NCI-H1694 treated with DMSO at 0.1 percent for 48 hours (cell line): Measurements from ENCODE around the gene ACSBG1.

Experiments used
- DNase-seq: peaks from one replicate; lab custom pipeline; 2025; lab: John Stamatoyannopoulos, UW

ACSBG1 gene

DNA sequence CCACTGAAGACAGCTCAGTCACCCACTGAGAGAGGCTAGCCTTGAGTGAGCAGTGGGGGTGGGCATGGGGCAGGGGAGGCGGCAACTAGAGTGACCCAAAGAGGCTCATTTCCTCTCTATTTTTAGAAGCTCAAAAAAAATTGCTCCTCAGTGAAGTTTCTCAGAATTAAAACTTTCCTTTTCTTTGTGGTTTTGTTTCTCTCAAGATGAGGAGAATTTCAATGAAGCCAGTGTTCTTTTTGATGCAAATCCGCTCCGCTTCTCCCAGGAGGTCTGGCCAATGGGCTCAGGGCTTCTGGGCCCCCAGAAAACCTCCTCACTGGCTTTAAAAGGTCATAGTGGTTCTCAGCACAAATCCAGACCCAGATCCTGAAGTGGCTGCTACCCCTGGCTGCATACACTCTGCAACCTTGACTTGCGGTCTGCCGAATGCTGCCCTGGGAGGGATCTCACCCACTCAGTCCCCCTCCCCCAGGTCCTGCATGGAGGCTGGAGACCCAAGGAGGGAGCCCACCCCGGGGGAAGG is at the start of gene ACSBG1:
Gene ACSBG1, minus strand, starts transcription at position 51 of the 526 bp plus-strand sequence. CDS start 64 bp downstream, outside the sequence.
- DNase-seq, result no peak

DNA sequence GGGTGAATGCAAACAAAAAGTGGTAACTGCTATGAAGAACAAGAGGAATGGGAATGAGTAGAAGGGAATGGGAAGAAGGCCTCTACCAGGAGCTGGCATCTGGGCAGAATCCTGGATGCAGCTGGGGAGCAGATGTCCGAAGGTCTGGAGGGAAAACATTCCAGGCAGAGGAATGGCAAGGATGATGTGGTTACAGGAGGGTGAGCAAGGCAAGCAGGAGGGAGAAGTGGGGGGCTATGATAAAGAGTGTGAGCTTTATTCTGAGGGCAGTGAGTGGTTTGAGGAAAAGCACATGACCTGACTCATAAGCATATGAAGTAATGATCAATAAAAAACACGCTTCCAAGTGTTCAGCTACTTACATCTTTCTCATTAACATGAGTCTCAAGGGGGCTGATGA is 48.0 kb upstream of the ACSBG1 start:
- DNase-seq, result no peak

- DNase-seq, result no peak
Observed at GRCh38 chr15:78280319-78281072, 46.1 kb upstream of the ACSBG1 start.

- DNase-seq, result no peak
Observed at GRCh38 chr15:78276064-78276943, 41.9 kb upstream of the ACSBG1 start.

- DNase-seq, result no peak
Observed at GRCh38 chr15:78274994-78275393, 40.6 kb upstream of the ACSBG1 start.

- DNase-seq, result no peak
Observed at GRCh38 chr15:78272776-78273175, 38.4 kb upstream of the ACSBG1 start.

DNA sequence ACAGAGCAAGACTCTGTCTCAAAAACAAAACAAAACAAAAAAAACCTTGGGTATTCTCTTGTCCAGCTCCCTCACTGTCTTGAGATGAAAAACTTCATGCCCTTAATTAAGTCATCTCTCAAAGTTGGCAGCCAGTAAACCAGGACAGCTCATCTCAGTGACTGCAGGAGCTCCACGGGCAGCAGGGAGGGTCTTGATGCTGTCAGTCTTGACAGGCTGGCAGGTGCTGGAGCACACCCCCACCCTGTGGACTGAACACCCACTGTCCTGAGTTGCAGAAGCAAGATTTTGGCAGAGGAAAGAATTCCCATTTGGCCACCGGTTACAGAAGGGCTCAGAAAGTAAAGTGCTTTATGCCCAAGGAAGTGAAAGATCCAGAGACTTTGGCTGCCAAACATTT is 38.0 kb upstream of the ACSBG1 start:
- no peak for DNase-seq

GRCh38 chr15:78266806-78267205 is 32.4 kb upstream of the ACSBG1 start:
- DNase-seq, result no peak

DNA sequence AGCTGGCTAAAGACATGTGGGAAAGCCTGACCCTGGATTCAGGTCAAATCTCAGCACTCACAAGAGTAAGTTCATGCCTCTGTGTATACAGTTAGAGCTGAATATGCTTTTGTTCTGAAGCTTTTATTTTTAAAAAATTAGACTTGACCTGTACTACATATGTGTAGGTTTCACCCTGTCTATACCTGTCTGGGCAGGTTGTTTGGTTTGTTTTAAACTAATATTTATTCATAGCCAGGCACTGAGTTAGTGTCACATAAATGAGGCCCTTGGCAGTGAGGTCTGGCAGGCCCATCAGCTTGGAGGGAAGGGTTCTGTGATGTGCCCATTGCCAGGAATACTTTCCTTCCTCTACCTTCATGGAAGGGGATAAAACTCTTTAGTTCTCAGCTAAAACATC is 31.9 kb upstream of the ACSBG1 start:
- no peak for DNase-seq

DNA sequence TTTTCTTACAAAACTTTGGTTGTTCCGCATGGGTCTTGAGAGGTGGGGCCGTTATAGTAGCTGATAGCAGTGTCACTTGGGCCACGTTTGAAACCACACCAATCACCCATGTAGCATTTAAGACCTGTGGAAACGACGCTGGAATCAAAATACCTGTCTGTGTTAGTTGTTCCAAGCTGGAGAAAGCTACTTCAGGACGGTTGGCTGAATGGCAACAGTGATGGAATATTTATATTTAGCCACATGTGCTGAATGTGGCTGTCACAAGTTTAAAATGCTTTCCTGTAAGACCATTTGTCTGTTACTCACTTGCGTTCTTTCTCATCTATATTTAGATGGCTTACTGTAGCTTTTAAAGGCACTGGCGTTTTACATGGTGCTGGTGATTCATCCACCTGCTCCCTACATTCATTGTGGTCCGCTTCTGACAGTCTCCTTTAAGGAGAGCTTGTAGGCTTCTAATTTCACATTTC is 31.4 kb upstream of the ACSBG1 start:
- no peak for DNase-seq

- no peak for DNase-seq
Observed at GRCh38 chr15:78265137-78265460, 30.7 kb upstream of the ACSBG1 start.

- no peak for DNase-seq
Observed at GRCh38 chr15:78264304-78265136, 30.2 kb upstream of the ACSBG1 start, which contains the start of gene DNAJA4. Gene DNAJA4 (plus strand): TSS chr15:78264562. CDS start chr15:78264764, 202 bp downstream.

DNA sequence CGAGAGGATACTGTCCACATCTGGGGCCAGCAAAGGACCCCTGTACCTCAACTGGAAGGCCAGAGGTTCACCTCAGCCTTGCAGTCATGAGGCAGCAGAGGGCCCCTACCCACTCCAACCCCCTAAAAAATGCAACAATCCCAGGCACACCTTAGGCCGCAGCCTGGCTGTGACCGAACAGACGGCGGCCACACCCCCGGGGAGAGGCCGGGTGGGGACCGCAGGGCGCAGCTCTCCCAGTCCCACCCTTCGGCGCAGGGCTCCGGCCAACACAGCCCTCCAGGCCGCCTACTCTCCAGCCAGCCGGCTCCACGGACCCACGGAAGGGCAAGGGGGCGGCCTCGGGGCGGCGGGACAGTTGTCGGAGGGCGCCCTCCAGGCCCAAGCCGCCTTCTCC is 29.5 kb upstream of the ACSBG1 start:
- no peak for DNase-seq

- DNase-seq, result no peak
Observed at GRCh38 chr15:78263351-78263781, 29.0 kb upstream of the ACSBG1 start.

GRCh38 chr15:78261062-78261461 is 26.7 kb upstream of the ACSBG1 start:
- DNase-seq, result no peak

DNA sequence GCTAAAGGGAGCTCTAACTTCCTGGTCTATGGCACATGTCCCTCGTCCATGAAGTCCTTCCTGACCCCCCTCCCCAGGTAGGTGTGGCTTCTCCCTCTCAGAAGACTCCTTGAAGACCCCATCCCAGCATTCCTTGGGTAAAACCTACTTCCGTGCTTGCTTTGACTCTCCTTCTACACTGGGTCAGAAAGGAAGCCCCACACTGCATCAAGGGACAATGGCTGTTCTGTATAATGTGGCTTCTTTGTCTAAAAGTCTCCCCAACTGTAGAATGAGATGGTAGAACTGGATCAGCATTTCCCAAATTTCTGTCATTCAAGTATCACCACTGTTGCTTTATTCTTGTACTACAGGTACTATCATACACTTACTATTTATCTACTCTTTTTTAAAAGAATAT is 26.1 kb upstream of the ACSBG1 start:
- DNase-seq, result no peak

DNA sequence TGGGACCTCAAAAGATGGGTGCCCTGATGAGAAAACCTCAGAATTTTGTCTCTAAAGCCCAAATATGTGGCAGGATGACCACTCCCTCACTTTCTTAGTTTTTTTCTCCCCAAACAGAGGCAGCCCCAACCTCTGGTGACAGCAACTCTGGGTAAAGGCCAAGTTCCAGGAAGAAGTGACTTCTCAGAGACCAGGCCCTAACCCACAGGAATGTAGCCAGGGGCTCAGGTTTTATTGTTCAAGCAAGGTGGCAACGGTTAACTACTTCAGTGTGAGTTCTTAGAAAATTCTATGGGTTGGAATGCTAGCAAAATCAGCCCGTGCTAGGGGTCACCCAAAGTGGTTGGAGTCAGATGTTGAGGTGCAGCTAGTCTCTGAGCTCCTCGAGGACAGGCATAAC is 24.9 kb upstream of the ACSBG1 start:
- no peak for DNase-seq

GRCh38 chr15:78257681-78258080 is 23.3 kb upstream of the ACSBG1 start:
- DNase-seq, result no peak

GRCh38 chr15:78256044-78256437 is 21.7 kb upstream of the ACSBG1 start:
- no peak for DNase-seq

DNA sequence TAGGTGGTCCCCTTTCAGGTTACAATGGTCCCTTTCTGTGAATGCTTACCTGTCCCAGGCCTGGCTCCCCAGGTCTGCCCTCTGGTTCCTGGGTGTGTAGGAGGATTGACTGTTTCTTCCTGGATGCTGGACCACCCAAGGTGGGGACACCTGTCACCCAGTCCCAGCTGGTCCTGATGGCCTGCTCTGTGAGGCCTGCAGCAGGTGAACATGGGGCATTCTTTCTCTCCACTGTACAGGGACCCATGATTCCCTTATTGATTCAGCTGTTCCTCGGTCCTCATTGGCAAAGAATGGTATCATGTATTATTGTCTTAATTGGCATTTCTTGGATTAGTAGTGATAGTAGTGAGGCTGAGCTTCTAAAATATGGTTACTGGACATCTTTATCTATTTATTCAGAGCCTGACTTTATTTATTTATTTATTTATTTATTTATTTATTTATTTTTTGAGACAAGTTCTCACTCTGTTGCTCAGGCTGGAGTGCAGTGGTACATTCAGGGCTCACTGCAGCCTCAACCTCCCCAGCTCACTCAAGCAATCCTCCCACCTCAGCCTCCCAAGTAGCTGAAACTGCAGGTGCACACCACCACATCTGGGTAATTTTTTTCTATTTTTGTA is 21.2 kb upstream of the ACSBG1 start:
- DNase-seq, result no peak

GRCh38 chr15:78251136-78251535 is 16.8 kb upstream of the ACSBG1 start:
- DNase-seq, result no peak
